ENCODE results near the gene ZNF316. TPM values are rescaled to one million over a fixed set of nuclear protein-coding genes. Genes with fewer than 3 reads are reported as not detected.
"Not testable (repeated sequence)": the region's sequence is repeated elsewhere in the genome, so short reads cannot be mapped to it uniquely, and the experiment has no call there.

ZNF316 gene
- total RNA-seq, 1 donor from 2014 or later = 59.7 TPM

GRCh38 chr7:6658618-6659345, 21.7 kb downstream of the ZNF316 start:
- Mint-ChIP-seq H3K4me3 (ENCODE audit: low read depth) (no peak overlapping the region), H3K36me3 (ENCODE audit: insufficient read depth) (peaks cover 9% of the 10 kb centered on the region), H3K27me3 (peaks cover 4% of the 10 kb centered on the region), H3K27ac (no peak overlapping the region), H3K4me1 (ENCODE audit: low read depth) (peaks cover 5% of the 10 kb centered on the region), H3K9me3 (ENCODE audit: low read depth) (no peaks in the 10 kb centered on the region)
- no peak for DNase-seq (ENCODE audit: low spot score, unreplicated experiment)
- TF ChIP-seq CTCF (IDR thresholded peaks at IDR 0.05; ENCODE audit: unreplicated experiment) = no peak

GRCh38 chr7:6670851-6671250, 33.7 kb downstream of the ZNF316 start:
- H3K4me1 Mint-ChIP-seq (ENCODE audit: low read depth); H3K27me3 Mint-ChIP-seq; H3K27ac Mint-ChIP-seq; H3K4me3 Mint-ChIP-seq (ENCODE audit: low read depth); DNase-seq (ENCODE audit: low spot score, unreplicated experiment): not testable (repeated sequence)
- H3K36me3 Mint-ChIP-seq (ENCODE audit: insufficient read depth) = peaks cover 62% of the 10 kb centered on the region
- H3K9me3 Mint-ChIP-seq (ENCODE audit: low read depth) = peaks cover 53% of the 10 kb centered on the region

- DNase-seq (ENCODE audit: low spot score, unreplicated experiment) = no peak
- H3K4me1 Mint-ChIP-seq (ENCODE audit: low read depth) = no peaks in the 10 kb centered on the region
- H3K27ac Mint-ChIP-seq = no peak overlapping the region
- H3K36me3 Mint-ChIP-seq (ENCODE audit: insufficient read depth) = peaks cover 43% of the 10 kb centered on the region
- TF ChIP-seq CTCF (IDR thresholded peaks at IDR 0.05; ENCODE audit: unreplicated experiment) = no peak
- H3K9me3 Mint-ChIP-seq (ENCODE audit: low read depth) = peaks cover 60% of the 10 kb centered on the region
- H3K4me3 Mint-ChIP-seq (ENCODE audit: low read depth) = no peak overlapping the region
- no peaks in the 10 kb centered on the region for H3K27me3 Mint-ChIP-seq
These were observed 38.8 kb downstream of the ZNF316 start for GRCh38 chr7:6675807-6676405.

GRCh38 chr7:6680146-6680545, 43.0 kb downstream of the ZNF316 start:
- H3K27ac Mint-ChIP-seq = peak overlapping the region; percentile 7
- H3K4me3 Mint-ChIP-seq (ENCODE audit: low read depth) = no peak overlapping the region
- DNase-seq (ENCODE audit: low spot score, unreplicated experiment) = no peak
- peaks cover 42% of the 10 kb centered on the region for H3K36me3 Mint-ChIP-seq (ENCODE audit: insufficient read depth)
- TF ChIP-seq CTCF (IDR thresholded peaks at IDR 0.05; ENCODE audit: unreplicated experiment) = no peak
- H3K27me3 Mint-ChIP-seq = no peaks in the 10 kb centered on the region
- H3K9me3 Mint-ChIP-seq (ENCODE audit: low read depth) = peaks cover 62% of the 10 kb centered on the region
- H3K4me1 Mint-ChIP-seq (ENCODE audit: low read depth) = no peaks in the 10 kb centered on the region

GRCh38 chr7:6691103-6691502, 54.0 kb downstream of the ZNF316 start:
- Mint-ChIP-seq H3K27ac (peak overlapping the region; percentile 91), H3K27me3 (no peaks in the 10 kb centered on the region), H3K4me3 (ENCODE audit: low read depth) (peak overlapping the region; percentile 9), H3K4me1 (ENCODE audit: low read depth) (no peaks in the 10 kb centered on the region), H3K9me3 (ENCODE audit: low read depth) (peaks cover 64% of the 10 kb centered on the region), H3K36me3 (ENCODE audit: insufficient read depth) (peaks cover 45% of the 10 kb centered on the region)
- no peak for TF ChIP-seq CTCF (IDR thresholded peaks at IDR 0.05; ENCODE audit: unreplicated experiment)
- DNase-seq (ENCODE audit: low spot score, unreplicated experiment) = no peak
